HG02852 (cell line): ENCODE results near the gene VIPR1.

Experiments used
- ATAC-seq: cut with Tn5 transposase; IDR thresholded peaks from one replicate; pipeline ENCODE4 v1.9.1; 2021; ENCODE audit warnings: mild to moderate bottlenecking, moderate library complexity; ENCODE audit not compliant: unreplicated experiment

VIPR1 gene

DNA sequence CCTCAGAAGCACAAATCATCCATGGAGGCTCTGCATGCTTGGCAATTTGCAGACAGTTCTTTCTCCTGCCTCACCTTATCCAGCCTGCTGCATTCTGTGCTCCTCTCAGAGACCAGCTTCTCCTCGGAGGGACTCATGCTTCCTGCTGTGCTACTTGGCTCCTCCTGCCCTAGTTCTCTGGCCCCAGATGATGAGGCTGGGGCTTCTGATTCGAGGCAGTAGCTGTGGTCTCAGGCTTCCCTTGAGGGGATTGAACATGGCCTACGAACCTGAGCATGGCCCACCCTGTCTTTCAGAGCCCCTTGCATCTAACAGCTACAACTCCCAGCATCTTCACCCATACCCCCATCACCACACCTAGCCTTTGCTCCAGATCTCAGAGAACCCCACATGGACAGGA, 6.7 kb downstream of the VIPR1 start:
- ATAC-seq: no peak

DNA sequence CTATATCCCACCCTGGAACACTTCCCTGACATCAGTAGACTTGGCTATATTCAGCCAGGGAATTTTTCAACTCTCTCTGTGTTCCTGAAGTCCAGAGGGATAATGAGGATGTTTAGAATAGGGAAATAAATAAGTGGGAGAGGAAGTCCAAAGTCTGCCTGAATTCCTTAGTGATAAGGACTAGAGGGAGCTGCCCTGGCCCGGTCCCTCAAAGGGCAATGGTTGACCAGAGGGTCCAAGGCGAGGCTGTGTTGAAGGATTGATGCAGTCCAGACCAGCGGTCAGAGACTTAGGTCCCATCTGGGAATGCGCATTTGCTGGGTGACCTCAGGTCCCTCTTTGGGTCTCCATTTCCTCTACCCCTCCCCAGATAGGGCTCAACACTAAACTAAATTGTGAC, 7.9 kb downstream of the VIPR1 start:
- no peak for ATAC-seq

DNA sequence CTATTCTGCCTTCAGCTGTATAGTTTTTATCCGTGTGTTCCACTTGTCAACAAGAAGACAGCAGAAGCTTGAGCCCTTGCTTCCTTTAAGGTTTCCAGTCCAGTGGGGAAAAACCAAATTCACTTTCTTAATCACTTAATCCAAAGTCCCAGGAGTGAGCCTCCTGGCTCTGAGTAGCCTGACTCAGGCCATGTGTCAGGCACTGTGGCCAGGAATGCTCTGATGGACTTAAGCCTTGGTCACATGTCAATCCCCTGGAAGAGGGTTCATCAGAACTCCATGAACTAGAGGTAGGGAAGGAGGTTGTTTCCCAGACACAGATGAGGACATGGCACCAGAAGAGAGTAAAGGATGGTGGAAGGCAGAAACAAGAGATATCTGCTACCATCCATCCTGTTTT, 8.8 kb downstream of the VIPR1 start:
- ATAC-seq: no peak

DNA sequence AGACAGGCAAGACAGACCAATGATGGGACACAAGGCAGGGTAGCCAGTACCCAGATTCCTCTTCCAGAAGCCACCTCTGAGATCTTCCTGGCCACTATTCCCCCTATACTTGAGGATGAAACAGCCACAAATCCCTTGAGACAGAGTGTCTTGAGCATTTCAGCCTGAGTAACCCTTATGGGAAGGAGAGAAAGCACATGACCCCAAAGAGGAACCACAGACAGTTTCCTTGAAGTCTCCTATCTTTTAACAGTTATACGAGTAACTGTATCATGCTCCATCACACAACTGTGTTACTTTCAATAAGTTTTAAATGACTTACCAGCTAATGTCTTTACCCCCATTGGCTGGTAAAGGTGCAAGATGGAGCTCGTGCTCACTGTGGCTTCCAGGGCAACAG, 9.3 kb downstream of the VIPR1 start:
- no peak for ATAC-seq

- no peak for ATAC-seq
Observed at GRCh38 chr3:42513121-42513520, 10.7 kb downstream of the VIPR1 start.

GRCh38 chr3:42513521-42513920, 11.1 kb downstream of the VIPR1 start:
- ATAC-seq: no peak

- ATAC-seq: no peak
Observed at GRCh38 chr3:42514876-42515275, 12.4 kb downstream of the VIPR1 start.

DNA sequence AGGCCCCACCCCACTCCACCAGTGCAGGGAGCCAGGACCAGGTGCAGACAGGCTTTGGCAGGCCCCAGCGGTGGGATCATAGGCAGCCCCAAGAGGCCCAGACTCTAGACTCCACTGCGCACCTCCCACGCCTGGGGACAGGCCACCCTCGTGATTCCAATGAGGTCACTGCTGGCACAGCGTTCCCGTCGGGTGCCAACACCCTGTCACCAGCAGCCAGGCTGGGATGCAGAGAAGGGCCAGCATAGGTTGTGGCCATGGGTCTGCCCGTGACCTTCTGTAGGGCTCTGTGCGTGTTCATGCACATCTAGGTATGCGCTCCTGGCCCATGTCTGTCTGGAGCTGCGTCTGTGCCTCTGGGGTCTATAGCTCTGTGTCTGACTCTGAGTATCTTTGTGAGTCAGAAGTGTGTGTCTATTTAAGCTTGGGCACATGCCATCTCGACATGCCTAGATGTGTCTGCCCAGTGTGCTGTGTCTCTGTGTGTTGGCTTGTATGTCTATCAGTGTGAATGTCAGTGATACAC, 13.0 kb downstream of the VIPR1 start:
- no peak for ATAC-seq

GRCh38 chr3:42515976-42516375, 13.5 kb downstream of the VIPR1 start:
- no peak for ATAC-seq

DNA sequence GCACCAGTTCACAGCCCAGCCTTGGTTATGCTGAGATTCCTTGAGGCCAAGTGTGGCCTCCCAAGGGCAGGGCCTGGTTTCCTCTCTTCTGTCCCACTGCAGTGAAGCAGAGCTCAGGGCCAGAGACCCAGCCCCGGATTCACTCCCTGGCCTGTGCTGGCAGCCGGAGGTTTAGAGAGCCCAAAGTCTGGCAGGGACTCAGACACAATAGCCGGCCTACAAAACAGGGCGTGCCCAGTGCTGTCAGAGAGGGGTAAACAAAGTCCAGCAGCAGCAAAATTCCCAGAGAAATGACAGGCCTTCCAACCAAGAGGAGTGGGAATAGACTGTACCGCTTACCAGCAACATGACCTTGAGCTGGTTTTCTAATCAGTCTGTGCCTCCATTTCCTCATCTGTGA, 14.0 kb downstream of the VIPR1 start:
- no peak for ATAC-seq

GRCh38 chr3:42517117-42517516, 14.7 kb downstream of the VIPR1 start:
- no peak for ATAC-seq

GRCh38 chr3:42518800-42519567, 16.5 kb downstream of the VIPR1 start:
- ATAC-seq: no peak

DNA sequence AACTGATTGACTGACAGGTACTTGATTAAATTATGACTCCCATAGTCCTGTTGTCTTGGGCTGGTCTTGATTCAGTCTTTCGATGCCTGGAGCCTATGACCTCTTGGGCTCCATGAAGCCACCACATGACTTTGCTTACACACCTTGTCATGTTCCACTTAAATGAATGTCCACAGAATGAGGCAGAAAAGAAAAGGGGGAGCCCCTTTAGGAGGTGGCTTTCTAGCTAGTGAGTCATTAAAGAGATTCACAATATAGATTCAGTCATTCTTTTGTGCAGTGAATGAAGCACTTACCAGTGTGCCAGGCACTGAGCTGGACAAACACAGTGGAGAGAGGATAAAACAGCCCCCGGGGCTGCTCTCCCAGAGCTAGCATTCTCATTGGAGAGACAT, 17.1 kb downstream of the VIPR1 start:
- ATAC-seq: no peak

DNA sequence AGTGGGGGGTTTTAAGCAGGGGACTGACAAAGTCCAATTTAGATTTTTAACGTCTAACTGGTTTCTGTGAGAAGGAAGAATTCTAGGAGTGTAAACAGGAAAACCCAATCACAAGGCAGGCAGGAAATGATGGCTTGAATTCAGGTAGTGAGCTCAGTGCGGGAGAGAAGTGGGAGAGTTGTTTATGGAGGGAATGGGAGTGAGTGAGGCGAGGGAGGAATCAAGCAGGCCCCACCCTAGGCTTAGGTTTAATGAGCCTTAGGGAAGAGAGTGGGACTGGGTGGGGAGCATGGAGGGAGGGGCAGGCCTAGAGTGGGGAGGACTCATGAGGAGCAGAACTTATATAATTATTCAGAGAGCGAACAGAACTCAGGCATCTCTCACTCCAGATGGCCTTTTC, 17.9 kb downstream of the VIPR1 start:
- ATAC-seq: no peak

DNA sequence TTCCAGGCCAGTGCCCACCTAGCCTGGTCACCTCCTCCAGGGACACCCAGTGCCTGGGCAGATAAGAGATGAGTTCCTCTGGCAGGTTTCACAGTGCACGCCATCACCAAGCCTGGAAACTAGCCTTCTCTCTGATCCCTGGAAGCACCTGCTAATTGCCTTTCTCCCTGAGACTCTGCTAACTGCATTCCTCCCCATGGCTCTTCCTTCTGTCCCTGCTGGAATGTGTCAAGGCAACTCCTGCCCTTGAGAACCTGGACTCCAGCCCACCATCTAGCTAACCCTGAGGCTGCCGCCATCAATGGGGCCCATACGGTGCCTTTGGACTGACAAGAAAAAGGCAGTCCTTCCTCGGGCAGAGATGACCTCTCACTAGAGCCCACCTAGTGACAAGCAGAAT, 18.5 kb downstream of the VIPR1 start:
- ATAC-seq: no peak

DNA sequence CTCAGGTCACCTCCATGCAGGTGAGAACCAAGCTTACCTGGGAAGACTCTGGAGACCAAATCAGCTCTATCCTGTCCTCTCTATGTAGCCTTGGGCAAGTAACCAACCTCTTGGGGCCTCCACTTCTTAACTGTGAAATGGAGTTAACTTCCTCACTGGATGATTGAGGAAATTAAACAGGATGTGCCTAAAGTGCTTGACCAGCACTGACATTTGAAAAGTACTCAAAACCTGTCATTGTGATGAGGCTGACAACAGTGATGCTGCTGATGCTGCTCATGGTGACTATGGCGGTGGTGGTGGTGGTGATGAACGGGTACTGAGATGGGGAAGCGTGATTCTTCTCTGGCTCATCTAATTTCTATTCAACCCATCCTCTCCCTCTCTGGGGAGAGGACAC, 22.3 kb downstream of the VIPR1 start:
- ATAC-seq: no peak

- ATAC-seq: no peak
Observed at GRCh38 chr3:42525212-42525611, 22.8 kb downstream of the VIPR1 start.

DNA sequence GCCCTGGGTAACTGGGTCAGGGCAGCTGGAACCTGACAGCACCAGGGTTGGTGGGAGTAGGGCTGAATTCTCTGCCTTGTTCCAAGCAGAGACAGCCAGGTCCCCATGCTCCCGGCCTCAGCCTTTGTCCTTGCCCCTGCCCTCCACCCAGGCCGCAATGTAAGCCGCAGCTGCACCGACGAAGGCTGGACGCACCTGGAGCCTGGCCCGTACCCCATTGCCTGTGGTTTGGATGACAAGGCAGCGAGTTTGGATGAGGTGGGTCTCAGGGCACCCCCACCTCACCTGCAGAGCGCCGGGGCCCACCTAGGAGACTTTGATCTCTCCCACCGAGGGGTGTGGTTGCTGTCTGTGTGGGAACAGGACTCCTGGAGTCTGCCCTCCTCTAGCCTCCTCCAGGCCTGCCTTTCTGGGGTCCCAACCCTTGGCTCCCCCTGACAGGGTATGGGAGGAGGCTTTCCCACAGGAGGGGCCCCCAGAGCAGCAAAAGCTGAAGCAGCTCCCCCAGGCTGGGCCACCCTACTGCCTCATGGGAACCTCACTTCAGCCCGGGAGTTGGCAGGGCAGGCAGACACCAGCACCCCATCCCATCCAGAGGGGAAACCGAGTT, 23.4 kb downstream of the VIPR1 start:
- ATAC-seq: no peak

- no peak for ATAC-seq
Observed at GRCh38 chr3:42526616-42527367, 24.3 kb downstream of the VIPR1 start.

GRCh38 chr3:42527368-42527917, 25.0 kb downstream of the VIPR1 start:
- ATAC-seq: no peak

DNA sequence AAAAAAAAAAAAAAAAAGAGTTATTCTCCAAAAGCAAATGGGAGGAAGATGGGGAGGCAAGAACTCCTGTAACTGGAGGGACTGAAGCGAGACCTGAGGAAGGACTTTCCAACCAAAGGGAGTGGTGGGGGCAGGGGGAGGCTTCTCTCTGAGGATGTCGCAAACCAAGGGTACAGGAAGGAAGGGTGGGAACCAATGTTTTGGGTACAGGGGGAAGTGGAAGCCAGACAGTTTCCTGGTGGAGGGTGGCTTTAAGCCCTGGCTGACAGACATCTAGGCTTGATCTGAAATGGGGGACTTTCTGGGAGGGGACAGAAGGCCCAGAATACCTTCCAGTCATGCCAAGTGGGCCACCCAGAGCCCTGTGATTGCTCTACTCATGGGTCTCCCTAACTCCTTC, 27.0 kb downstream of the VIPR1 start:
- ATAC-seq: no peak

DNA sequence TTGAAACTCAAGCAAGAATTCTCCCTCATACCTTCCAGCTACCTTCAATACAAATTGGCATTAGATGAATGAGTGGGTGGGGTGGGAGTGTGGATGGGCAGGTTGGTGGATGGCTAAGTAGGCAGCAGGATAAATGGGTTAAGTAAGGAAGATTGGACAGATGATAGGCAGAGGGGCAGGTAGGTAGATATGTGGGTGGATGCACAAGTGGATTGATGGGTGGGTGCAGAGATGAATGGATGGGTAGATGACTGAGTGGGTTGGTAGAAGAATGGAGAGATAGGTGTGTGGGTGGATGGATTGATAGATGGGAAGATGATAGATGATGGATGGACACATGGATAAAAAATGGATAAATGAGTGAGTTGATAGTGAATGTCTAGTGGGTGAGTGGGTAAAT, 27.6 kb downstream of the VIPR1 start:
- no peak for ATAC-seq
